KG1 (cell line): ENCODE measurements around the gene GALNT18.

Source experiments
- DNase-seq: peaks from one replicate; lab custom pipeline; 2025; lab: John Stamatoyannopoulos, UW

The GALNT18 gene

GRCh38 chr11:11306855-11307254 is 314.9 kb downstream of the GALNT18 start:
- no peak for DNase-seq

GRCh38 chr11:11304550-11304949 is 317.3 kb downstream of the GALNT18 start:
- no peak for DNase-seq

DNA sequence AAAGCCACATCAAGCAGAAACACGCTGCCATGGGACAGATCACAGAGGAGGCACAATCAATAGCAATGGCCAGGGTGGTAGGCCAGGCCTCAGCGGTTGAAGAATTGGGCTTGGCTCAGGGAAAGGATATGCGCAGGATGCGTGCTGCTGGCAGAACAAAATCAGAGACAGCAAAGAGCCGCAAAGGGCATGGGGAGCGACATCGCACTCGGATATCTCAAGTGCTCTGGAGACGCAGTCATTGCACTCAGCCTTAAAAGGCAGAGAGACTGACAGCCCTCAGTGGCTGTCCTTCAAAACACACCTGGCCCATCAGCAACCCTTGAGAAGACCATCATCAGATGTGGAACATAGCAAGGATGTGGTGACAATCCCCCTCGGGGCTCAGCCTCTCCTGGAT is 319.2 kb downstream of the GALNT18 start:
- no peak for DNase-seq

DNA sequence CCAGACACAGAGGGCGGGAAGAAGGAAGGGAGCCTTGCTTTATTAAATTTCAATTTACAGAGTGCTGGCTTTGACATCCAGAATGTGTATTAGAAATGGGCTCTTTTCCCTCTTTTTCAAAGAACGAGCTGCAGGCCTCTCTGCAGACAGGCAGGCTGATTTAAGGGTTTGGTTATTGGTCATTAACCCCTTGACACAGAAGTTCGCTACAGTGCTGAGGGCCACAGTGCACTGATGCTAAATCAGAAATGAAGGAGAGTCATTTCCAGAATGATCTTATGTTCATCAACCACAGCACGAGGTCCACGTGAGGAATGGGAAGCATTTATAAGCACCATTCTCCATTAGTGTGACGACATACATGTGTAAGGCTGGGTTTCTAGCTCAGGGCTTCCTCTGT is 320.6 kb downstream of the GALNT18 start:
- DNase-seq: no peak

DNA sequence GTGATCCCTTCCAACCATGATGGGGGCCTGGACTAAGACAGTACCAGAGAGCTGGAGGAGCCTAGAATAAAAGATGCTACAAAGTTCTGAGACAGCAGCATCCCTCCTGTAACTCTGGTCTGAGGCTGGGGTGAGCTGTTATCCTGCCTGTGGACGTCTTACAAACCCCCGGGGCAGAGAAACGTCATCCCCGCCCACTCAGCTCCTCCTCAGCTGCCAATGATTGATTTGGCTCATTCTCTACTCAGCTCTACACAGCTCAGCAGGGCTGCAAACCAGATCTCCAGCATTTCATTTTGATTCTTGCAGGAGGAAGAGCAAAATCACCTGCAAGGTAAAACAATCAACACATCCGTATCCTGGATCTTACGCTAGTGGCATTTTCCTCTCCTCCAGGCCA is 324.2 kb downstream of the GALNT18 start:
- no peak for DNase-seq

GRCh38 chr11:11296434-11296833 is 325.4 kb downstream of the GALNT18 start:
- no peak for DNase-seq

GRCh38 chr11:11294551-11294855 is 327.3 kb downstream of the GALNT18 start:
- no peak for DNase-seq

DNA sequence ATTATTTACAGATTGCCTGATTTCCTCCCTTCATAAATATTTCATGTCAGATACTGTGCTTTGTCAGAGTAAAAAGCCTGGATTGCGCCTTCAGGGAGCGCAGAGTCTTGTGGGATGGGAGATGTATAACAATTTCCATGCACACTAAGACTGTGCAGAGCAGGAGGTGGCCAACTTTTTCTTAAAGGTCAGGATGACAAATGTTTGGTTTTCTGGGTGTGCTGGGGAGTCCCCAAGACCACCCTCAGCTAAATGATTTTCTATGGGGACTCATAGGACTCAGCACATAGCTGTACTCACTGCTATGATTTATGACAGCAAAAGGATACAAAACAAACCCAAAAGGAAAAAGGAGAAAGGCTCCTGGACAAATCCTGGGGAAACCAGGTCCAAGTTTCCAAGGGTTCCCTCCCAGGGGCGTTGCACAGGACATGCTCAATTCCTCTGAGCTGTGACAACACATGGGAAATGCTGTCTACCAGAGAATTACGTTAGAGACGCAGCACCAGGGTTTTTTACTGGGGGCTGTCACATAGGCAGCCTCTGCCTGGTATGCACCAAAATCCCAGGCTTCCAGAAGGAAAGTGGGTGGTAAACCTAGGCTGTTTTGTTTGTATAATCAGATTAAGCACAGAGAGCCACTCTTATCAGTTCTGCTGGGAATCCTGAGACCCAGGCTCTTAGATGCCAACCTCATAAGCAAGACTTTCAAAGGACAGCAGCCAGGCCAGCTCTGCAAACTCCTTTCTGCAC is 327.8 kb downstream of the GALNT18 start:
- no peak for DNase-seq

- DNase-seq: no peak
Measured at GRCh38 chr11:11292839-11293238, 329.0 kb downstream of the GALNT18 start.

DNA sequence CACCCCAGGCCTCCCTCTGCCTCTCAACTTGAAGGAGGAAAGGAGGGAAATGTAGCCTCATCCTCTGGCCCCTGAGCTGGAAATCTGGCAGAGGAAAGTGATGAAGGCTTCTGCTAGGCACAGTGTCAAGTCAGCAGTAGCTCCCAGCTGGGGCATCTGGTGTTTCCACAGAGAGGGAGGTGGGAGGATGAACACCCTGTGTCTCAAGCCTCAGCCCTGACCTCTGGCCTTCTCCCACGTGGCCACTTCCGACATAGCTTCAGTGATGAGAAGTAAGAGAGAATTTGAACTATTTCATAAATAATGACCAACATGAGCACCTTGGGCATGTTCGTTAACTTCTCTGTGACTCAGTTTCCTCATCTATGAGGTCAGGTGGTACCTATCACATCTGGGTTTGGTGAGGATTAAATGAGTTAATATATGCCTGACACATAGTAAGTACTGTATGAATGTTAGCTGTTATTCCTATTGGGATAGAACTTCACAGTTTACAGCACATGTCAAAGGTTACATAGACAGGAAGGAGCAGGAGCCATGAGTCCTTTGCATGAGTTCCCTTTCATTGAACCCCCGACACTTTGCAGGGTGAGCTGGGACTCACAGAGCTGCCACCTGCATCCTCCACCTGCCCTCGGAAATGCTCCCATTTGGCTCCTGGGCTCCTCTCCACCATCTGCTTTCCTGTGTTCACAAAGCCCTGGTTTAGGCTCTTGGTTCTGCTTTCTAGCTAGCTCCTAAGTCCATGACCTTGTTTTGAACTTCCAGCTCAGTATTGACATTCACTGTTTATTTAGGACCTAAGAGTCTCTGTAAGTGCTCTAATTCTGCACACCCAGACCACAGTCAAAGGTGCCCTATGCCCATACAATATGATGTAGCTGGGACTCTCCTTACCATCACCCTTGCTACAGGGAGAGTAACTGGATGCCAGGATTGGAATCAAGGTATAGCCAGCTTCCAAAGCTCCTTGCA is 330.5 kb downstream of the GALNT18 start:
- no peak for DNase-seq

DNA sequence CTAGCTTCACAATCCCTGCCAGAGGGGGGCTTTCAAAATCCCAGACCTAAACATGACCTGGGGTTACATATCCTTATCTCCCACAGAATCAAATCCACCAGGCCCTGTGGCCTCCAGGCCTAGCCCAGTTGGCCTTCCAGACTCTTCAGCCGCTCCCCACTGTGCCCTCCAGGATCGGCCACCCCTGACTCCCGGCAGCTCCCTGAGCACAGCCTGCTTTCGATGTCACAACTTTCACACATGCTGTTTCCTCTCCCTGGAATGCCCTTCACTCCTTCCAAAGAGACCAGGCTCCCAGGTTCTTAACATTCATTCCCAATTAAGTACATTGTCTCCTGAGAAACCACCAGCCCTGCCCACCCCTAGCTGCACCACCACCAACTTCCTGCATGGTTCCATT is 331.5 kb downstream of the GALNT18 start:
- no peak for DNase-seq

DNA sequence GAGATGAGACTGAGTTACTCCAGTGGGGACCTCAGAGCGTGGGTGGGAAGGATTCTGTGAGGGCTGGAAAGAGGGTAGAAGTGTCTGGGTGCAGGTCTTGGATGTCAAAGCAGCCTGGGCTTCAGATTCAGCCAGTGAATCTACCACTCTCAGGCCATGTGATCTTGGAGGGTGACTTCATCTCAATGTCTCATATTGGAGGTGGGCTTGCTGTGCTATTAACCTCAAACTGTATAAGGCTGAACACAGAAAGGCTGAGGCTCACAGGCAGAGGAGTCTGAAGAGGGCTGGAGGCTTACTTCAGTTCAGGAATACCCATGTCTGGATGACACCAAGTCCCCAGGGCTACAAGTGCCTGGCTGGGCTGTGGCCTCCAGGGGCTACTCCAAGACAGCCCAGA is 332.1 kb downstream of the GALNT18 start:
- DNase-seq: no peak

- no peak for DNase-seq
Measured at GRCh38 chr11:11288972-11289616, 332.7 kb downstream of the GALNT18 start.

- no peak for DNase-seq
Measured at GRCh38 chr11:11284481-11284880, 337.3 kb downstream of the GALNT18 start.

- DNase-seq: no peak
Measured at GRCh38 chr11:11281626-11282025, 340.2 kb downstream of the GALNT18 start.

- DNase-seq: no peak
Measured at GRCh38 chr11:11280826-11281225, 341.0 kb downstream of the GALNT18 start.

DNA sequence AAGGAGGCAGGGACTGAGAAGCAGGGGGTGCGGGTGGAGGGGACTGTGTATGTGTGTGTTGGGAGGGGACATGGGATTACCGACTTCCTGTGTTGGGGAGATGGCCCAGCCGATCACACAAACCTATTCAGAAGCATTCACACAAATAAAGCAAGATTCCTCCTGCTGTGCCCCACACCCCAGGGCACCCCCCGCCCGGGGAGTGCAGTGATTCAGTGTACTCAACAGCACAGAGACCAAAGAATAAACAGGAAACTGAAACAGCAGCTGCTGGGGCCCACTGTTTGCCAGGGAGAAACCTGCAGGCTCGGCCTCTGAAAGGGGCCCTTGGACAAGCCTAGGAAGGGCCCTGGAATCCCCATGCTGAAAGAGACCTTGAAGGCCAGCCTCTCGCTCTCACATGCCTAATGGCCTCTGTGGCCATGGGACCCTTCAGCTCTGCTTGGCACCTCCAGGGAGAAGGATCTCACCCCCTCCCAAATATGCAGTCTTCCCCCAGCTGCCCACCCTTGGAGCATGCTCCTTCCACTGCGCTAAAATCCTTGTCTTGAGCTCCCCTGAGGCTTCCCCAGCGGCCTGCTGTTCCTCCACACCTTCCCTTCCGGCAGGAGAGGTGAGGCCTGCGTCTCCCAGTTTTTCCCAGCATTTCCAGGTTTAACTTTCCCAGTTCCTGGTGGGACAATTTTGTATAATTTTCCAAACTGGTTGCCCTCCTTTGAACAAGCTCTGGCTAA is 341.7 kb downstream of the GALNT18 start:
- no peak for DNase-seq

- no peak for DNase-seq
Measured at GRCh38 chr11:11272254-11272653, 349.6 kb downstream of the GALNT18 start.

GRCh38 chr11:11270236-11270775 is 351.5 kb downstream of the GALNT18 start:
- no peak for DNase-seq

GRCh38 chr11:11268706-11269105 is 353.1 kb downstream of the GALNT18 start:
- DNase-seq: no peak

DNA sequence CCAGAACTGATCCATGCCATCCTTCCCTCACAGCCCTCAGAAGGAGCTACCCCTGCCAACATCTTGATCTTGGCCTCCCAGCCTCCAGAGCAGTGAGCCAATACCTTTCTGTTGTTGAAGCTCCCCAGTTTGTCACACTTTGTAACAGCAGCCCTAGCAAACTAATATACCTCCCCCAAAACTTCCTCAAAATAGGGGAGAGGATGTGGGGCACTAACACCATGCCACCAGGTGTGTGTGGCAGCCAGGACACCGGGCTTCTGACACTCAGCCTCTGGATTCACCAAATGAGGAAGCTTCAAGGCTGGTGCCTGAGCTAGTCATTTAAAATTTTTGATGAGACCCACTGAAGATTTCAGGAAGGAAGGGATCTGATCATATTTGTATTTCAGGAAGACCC is 353.7 kb downstream of the GALNT18 start:
- DNase-seq: no peak

- no peak for DNase-seq
Measured at GRCh38 chr11:11267312-11267711, 354.5 kb downstream of the GALNT18 start.
